ENCODE results near the gene ZNF467.

ZNF467 gene

DNA sequence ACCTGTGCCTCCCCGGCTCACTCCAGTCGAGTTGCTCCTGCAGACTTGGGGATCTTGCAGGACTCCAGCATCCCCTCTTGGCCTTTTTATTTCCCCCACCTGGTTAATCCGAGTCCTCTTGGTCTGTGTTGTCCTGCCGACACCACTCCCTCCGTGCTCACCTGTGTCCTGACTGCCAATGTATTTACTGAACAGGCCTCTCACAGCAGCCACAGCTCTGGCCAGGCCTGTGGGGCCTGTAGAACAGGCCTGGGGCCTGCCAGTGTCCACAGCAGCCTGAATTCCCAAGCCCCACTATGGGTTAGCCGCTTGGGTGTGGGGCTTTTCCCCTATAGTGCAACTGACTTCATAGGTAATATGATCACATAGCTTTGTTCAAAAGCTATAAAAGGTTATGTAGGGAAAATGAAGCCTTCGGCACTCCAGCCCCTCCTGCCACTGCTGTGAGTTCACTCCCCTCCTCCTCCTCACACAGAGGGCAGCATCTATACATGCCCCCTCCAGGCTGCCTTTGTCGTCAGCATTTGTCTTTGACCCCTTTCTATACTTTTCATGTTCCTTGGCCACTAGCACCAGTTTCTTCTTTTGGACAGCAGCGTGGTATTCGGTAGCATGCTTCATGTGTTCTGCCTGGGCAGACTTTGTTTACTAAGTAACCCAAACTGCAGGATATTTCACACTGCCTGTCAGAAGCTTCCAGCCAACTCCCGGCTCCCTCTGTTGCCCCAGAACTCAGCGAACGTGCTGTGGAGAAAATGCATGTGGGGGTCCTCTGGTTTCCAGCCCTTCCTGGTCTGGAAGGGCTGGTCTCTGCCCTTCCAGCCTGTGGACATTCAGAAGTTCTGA is 46.1 kb downstream of the ZNF467 start:
- Histone ChIP-seq H3K9ac (ENCODE audit: low read depth, low read length) (no peak overlapping the region), H3K36me3 (ENCODE audit: insufficient read depth, low read length) (peaks cover 28% of the 10 kb centered on the region)

DNA sequence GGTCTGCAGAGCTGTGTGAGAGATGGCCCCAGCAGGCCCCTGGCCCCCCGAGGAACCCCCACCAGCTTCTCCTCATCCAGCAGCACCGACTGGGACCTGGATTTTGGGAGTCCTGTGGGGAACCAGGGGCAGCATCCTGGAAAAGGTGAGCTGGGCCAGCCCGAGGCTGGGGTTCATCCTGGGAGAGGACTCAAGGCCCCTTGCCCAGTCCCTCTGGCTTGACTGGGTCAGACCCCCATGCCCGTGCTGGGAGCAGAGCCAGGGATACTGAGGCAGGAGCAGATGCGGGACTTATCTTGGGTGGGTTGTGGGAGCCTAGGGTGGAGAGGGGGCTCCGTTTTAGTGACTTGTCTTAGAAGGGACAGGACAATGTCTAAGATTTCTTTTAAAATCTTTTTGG is 47.5 kb downstream of the ZNF467 start:
- no peaks in the 10 kb centered on the region for H3K4me1 ChIP-seq (ENCODE audit: control insufficient read depth, insufficient read depth, low read length)
- peaks cover 35% of the 10 kb centered on the region for H3K36me3 ChIP-seq (ENCODE audit: insufficient read depth, low read length)
- no peak overlapping the region for H3K4me3 ChIP-seq (ENCODE audit: low read length)
- H3K4me2 ChIP-seq (ENCODE audit: low read length): no peak overlapping the region
- no peaks in the 10 kb centered on the region for H3K27me3 ChIP-seq (ENCODE audit: control insufficient read depth, insufficient read depth, low read length)
- no peaks in the 10 kb centered on the region for H3K9me3 ChIP-seq (replicated peaks; ENCODE audit: low read length)
- H3K9ac ChIP-seq (ENCODE audit: low read depth, low read length): no peak overlapping the region

More for the DNA sequence above, 46.1 kb downstream of the ZNF467 start:
- Histone ChIP-seq H3K4me1 (ENCODE audit: control insufficient read depth, insufficient read depth, low read length) (no peaks in the 10 kb centered on the region), H3K4me3 (ENCODE audit: low read length) (no peak overlapping the region), H3K4me2 (ENCODE audit: low read length) (no peak overlapping the region), H3K9me3 (replicated peaks; ENCODE audit: low read length) (no peaks in the 10 kb centered on the region), H3K27me3 (ENCODE audit: control insufficient read depth, insufficient read depth, low read length) (no peaks in the 10 kb centered on the region)

DNA sequence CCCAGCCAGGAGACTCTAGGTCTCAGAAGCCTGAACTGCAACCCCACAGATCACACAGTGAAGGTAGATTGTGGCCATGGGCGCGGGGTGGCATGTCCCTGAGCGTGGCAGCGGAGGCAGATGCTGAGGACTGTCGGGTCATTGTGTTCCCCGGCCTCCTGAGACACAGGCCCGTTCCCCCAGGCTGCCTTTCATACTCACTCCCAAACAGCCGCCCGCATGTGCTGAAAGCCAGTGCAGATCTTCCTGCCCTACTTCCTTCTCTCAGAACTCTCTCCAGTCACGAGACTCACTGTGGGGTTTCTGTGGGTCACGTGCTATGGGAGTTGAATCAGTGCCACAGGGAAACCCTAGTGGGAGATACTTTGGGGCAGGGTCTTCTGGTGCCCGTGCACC is 48.0 kb downstream of the ZNF467 start:
- Histone ChIP-seq H3K4me3 (ENCODE audit: low read length) (no peak overlapping the region), H3K9me3 (replicated peaks; ENCODE audit: low read length) (no peaks in the 10 kb centered on the region), H3K36me3 (ENCODE audit: insufficient read depth, low read length) (peaks cover 35% of the 10 kb centered on the region), H3K4me1 (ENCODE audit: control insufficient read depth, insufficient read depth, low read length) (no peaks in the 10 kb centered on the region), H3K27me3 (ENCODE audit: control insufficient read depth, insufficient read depth, low read length) (no peaks in the 10 kb centered on the region), H3K4me2 (ENCODE audit: low read length) (no peak overlapping the region), H3K9ac (ENCODE audit: low read depth, low read length) (no peak overlapping the region)

DNA sequence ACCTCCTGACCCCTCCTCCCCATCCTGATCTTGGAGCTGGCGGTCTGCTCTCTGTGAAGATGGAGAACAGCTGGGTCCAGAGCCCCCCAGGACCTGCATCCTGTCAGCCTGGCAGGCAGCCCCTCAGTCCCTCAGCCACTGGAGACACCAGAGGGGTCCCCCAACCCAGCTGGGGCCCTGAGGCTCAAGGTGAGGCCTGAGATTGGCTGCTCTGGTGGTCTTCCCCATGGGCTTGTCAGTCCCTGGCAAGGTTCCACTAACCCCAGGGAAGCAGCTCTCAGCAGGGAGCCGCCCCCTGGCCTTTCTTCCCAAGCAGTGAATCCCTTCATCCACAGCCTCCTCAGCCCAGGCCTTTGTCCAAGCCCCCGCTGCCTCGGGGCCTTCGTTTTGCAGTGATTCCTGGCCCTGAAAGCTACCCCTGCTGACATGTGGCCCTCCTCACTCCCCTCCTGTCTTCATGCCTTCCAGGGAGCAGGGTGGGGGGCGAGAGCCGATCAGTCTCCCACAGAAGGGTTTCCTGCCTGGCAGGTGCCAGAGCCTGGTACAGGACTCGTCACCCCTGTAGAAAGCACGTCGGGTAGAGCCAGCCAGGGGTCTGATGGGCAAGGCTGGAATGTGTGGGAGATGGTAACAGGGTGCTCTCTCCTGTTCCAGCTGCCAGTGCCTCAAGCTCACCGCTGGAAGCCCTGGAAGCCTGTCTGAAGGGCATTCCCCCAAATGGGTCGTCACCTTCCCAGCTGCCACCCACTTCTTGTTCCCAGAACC is 48.5 kb downstream of the ZNF467 start:
- no peaks in the 10 kb centered on the region for H3K4me1 ChIP-seq (ENCODE audit: control insufficient read depth, insufficient read depth, low read length)
- peaks cover 35% of the 10 kb centered on the region for H3K36me3 ChIP-seq (ENCODE audit: insufficient read depth, low read length)
- no peak overlapping the region for H3K9ac ChIP-seq (ENCODE audit: low read depth, low read length)
- H3K9me3 ChIP-seq (replicated peaks; ENCODE audit: low read length): no peaks in the 10 kb centered on the region
- H3K4me2 ChIP-seq (ENCODE audit: low read length): no peak overlapping the region
- no peaks in the 10 kb centered on the region for H3K27me3 ChIP-seq (ENCODE audit: control insufficient read depth, insufficient read depth, low read length)
- H3K4me3 ChIP-seq (ENCODE audit: low read length): no peak overlapping the region

DNA sequence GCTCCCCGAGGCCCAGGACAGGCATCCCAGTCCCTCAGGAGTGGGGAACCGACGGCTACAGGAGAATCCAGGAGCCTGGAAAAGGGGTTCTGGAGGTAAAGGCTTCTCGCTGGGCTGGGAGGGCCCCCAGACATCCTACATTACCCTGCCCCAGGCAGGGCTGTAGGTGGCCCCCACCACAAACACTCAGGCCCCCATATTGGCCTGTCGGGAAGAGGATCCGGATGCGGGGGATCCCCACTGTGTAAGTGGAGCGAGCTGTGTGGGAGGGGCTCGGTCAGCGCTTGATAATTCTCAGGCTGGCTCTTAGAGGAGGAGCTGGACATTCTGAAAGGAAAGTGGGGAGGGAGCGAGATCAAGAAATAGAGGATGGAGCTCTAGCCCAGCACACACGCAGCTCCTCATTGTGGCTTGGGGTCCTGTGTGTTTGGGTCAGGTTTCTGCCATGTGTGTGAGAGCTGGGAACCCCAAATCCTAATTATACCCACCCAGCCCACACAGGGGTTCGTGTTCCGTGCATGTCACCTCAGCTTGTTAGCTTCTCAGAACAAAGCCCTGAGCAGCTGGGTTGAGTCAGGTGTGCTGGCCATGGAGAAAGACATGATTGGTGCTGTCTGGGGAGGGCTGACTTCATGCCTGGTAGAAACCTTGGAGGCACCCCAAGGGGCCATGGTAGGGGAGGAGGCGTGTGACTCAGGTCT is 49.4 kb downstream of the ZNF467 start:
- Histone ChIP-seq H3K36me3 (ENCODE audit: insufficient read depth, low read length) (peaks cover 30% of the 10 kb centered on the region), H3K9me3 (replicated peaks; ENCODE audit: low read length) (no peaks in the 10 kb centered on the region), H3K4me3 (ENCODE audit: low read length) (no peak overlapping the region), H3K4me1 (ENCODE audit: control insufficient read depth, insufficient read depth, low read length) (no peaks in the 10 kb centered on the region), H3K9ac (ENCODE audit: low read depth, low read length) (no peak overlapping the region), H3K27me3 (ENCODE audit: control insufficient read depth, insufficient read depth, low read length) (no peaks in the 10 kb centered on the region), H3K4me2 (ENCODE audit: low read length) (no peak overlapping the region)

DNA sequence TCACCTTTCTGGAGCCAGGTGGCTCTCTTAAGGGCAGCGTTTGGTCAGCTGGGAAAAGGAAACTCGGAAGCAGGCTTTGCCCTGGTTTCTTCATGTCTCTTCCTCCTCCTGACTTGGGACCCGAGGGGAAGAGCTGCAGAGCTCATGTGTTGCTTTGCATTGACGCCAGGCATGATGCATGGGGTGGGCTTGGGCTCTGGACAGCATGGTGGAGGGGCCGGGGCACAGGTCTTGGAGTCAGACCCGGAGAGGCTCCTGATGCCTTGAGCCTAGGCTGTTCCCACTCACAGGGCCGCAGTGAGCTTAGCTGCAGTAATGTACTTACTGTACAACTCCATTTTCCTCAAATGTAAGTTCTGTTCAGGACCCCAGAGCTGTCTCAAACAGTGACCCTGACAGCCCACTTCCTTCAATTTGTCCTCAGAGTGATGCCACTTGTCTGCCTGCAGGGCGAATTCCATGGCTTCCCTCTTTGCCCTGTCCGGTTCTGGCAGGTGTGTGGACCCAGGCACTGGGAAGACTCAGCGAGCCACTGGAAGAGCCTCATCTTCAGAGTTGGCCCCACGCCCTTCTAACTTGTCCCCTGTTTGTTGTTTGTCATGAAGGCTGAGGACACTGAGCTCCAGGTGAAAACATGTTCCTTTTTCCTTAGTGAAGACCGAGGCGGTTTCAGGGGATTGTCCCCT is 50.2 kb downstream of the ZNF467 start:
- H3K27me3 ChIP-seq (ENCODE audit: control insufficient read depth, insufficient read depth, low read length): no peaks in the 10 kb centered on the region
- H3K4me1 ChIP-seq (ENCODE audit: control insufficient read depth, insufficient read depth, low read length): no peaks in the 10 kb centered on the region
- H3K36me3 ChIP-seq (ENCODE audit: insufficient read depth, low read length): peaks cover 25% of the 10 kb centered on the region
- no peak overlapping the region for H3K9ac ChIP-seq (ENCODE audit: low read depth, low read length)
- no peaks in the 10 kb centered on the region for H3K9me3 ChIP-seq (replicated peaks; ENCODE audit: low read length)
- H3K4me2 ChIP-seq (ENCODE audit: low read length): no peak overlapping the region
- no peak overlapping the region for H3K4me3 ChIP-seq (ENCODE audit: low read length)

DNA sequence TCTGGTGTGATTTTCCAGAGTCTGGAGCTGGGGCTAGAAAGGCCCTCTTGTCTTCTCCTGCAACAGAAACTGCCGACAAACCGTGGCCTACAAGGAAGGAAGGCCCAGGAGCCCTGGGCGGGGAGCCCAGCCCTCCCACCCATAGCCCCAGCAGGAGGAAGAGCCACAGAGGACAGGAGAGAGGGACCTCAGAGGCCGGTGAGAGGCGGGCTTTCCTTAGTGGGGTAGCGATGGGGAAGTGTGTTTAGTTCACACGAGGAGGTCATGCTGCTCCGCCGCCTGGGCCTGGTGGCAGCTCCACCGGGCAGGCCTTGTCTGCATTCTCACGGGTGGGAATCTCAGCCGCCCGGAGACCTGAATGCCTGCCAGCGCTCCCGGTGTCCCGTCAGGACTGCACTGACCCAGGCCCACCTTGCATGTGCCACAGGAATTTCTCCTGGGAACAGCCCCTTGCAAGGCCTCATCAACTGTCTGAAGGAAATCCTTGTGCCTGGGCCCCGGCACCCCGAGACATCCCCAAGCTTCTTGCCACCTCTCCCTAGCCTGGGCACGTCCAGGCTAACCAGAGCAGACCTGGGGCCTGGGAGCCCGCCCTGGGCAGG is 50.9 kb downstream of the ZNF467 start:
- Histone ChIP-seq H3K4me2 (ENCODE audit: low read length) (no peak overlapping the region), H3K4me1 (ENCODE audit: control insufficient read depth, insufficient read depth, low read length) (no peaks in the 10 kb centered on the region), H3K4me3 (ENCODE audit: low read length) (no peak overlapping the region), H3K27me3 (ENCODE audit: control insufficient read depth, insufficient read depth, low read length) (no peaks in the 10 kb centered on the region), H3K36me3 (ENCODE audit: insufficient read depth, low read length) (peaks cover 25% of the 10 kb centered on the region), H3K9ac (ENCODE audit: low read depth, low read length) (no peak overlapping the region), H3K9me3 (replicated peaks; ENCODE audit: low read length) (no peaks in the 10 kb centered on the region)

DNA sequence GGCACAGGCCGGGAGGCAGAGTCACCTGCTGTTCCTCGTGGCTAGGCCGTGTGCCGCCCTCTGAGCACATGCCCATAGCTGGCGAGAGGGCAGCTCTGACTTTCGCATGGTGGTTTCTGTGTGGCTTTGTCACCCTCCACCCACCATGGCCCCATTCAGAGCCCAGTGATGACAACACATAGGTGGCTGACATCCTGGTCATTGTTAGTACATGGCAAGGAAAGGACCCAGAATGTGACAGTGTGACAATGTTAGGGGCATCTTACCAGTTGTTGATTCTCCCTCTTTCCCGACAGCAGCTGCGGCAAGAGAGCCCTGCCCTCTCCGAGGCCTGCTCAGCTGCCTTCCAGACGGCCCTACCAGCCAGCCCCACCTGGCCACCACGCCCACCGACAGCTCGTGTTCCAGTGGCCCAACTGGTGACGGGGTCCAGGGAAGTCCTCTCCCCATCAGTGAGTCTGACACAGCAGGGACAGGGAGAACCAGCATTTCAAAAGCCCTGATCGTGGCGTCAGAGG is 52.2 kb downstream of the ZNF467 start:
- H3K27me3 ChIP-seq (ENCODE audit: control insufficient read depth, insufficient read depth, low read length): no peaks in the 10 kb centered on the region
- H3K36me3 ChIP-seq (ENCODE audit: insufficient read depth, low read length): peaks cover 25% of the 10 kb centered on the region
- no peak overlapping the region for H3K4me2 ChIP-seq (ENCODE audit: low read length)
- no peaks in the 10 kb centered on the region for H3K9me3 ChIP-seq (replicated peaks; ENCODE audit: low read length)
- no peak overlapping the region for H3K9ac ChIP-seq (ENCODE audit: low read depth, low read length)
- H3K4me3 ChIP-seq (ENCODE audit: low read length): no peak overlapping the region
- no peaks in the 10 kb centered on the region for H3K4me1 ChIP-seq (ENCODE audit: control insufficient read depth, insufficient read depth, low read length)

DNA sequence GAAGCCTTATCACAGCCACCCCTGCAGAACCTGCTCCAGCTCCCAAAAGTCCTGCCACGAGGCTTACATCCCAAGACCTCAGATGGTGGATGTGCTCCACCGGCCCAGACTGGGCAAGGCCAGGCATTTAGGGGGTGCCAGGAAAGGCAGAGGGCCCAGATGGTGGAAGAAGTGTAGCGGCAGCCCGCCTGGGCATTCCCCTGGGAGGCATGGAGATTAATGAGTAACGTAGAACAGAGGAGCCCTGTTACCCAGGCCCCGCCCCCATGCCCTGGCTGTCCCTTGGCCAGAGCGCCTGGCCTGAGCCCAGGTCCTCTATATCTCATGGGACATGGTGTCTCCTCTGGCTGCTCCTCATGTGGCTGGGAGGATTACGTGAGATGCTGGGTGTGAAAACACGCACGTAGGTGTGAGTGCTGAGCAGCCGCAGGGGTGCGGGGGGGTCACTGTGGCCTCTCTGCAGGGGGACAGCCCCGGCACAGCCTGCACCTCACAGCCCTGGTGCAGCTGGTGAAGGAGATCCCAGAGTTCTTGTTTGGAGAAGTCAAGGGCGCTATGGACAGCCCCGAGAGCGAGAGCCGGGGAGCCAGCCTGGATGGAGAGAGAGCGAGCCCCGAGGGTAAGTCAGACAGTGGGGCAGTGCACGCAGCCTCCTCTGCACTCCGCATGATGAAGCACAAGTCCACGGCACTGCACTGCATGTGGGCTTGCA is 52.9 kb downstream of the ZNF467 start:
- H3K4me2 ChIP-seq (ENCODE audit: low read length): no peak overlapping the region

DNA sequence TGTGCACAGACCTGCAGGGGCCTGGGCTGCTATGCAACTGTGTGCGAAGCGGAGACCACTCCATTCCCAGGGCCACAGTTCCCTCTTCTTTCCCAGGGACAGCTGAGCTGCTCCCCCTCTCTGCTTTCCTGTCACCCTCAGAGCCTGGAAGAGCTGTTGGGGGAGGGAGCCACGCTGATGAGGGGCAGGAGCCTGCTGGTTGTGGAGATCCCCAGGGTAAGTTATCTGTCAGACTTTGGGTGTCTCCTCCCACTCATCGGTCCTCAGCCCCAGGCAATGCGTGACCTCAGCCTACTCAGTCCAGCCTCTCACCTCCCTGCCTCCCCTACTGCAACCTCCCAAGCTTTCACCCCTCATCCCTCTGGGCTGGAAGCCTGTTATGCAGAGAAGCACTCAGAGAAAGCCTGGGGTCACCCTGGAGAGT is 53.5 kb downstream of the ZNF467 start:
- Histone ChIP-seq H3K4me2 (ENCODE audit: low read length) (no peak overlapping the region), H3K36me3 (ENCODE audit: insufficient read depth, low read length) (peaks cover 15% of the 10 kb centered on the region), H3K4me3 (ENCODE audit: low read length) (no peak overlapping the region), H3K9me3 (replicated peaks; ENCODE audit: low read length) (no peaks in the 10 kb centered on the region), H3K27me3 (ENCODE audit: control insufficient read depth, insufficient read depth, low read length) (no peaks in the 10 kb centered on the region), H3K9ac (ENCODE audit: low read depth, low read length) (no peak overlapping the region), H3K4me1 (ENCODE audit: control insufficient read depth, insufficient read depth, low read length) (peaks cover 6% of the 10 kb centered on the region)

More for the DNA sequence above, 52.9 kb downstream of the ZNF467 start:
- Histone ChIP-seq H3K4me3 (ENCODE audit: low read length) (no peak overlapping the region), H3K9ac (ENCODE audit: low read depth, low read length) (no peak overlapping the region), H3K4me1 (ENCODE audit: control insufficient read depth, insufficient read depth, low read length) (peaks cover under 1% of the 10 kb centered on the region), H3K9me3 (replicated peaks; ENCODE audit: low read length) (no peaks in the 10 kb centered on the region), H3K36me3 (ENCODE audit: insufficient read depth, low read length) (peaks cover 19% of the 10 kb centered on the region), H3K27me3 (ENCODE audit: control insufficient read depth, insufficient read depth, low read length) (no peaks in the 10 kb centered on the region)
